ENCODE results near the gene MEGF6. TPM values are rescaled to one million over a fixed set of nuclear protein-coding genes. Genes with fewer than 3 reads are reported as not detected.

Gene MEGF6
- total RNA-seq, 1 experiment from 2014 or later: 21.3 TPM

GRCh38 chr1:3568815-3569435, 42.4 kb downstream of the MEGF6 start:
- Mint-ChIP-seq H3K4me3 (no peak overlapping the region), H3K9me3 (no peaks in the 10 kb centered on the region), H3K4me1 (no peaks in the 10 kb centered on the region), H3K27ac (peak overlapping the region in 2 of 3 experiments; percentile 39 to 90; a peak in 1 of 7 replicates), H3K27me3 (ENCODE audit: low read depth) (no peaks in the 10 kb centered on the region; the same call in 1 of the 2 replicates), H3K36me3 (ENCODE audit: insufficient read depth in 1 of 3, low read depth in 3 of 3) (peaks cover 0 to 2% (median 0%) of the 10 kb centered on the region in 3 experiments; a peak in 1 of 7 replicates)
- no peaks in the 10 kb centered on the region for H3K9me3 ChIP-seq (ENCODE audit: control insufficient read depth, low read depth, low read length)
- no peak overlapping the region for H3K23ac ChIP-seq (ENCODE audit: insufficient read length, low read depth, low read length)
- H3K27me3 ChIP-seq (ENCODE audit: insufficient read depth, low read length): no peaks in the 10 kb centered on the region
- H3K18ac ChIP-seq (ENCODE audit: insufficient read length, low read depth, low read length): no peak overlapping the region
- no peaks in the 10 kb centered on the region for H3K79me2 ChIP-seq (ENCODE audit: insufficient read depth, low read length)
- no peak overlapping the region for H2BK5ac ChIP-seq (ENCODE audit: insufficient read length, low read length)
- H3K27ac ChIP-seq (ENCODE audit: insufficient read length, low read depth, low read length): no peak overlapping the region
- H4K20me1 ChIP-seq (ENCODE audit: control insufficient read depth, insufficient read depth, insufficient read length): no peaks in the 10 kb centered on the region
- no peak for TF ChIP-seq CTCF (conservative IDR thresholded peaks at IDR 0.05)
- no peak overlapping the region for H2BK20ac ChIP-seq (ENCODE audit: low read depth, low read length, poor library complexity, severe bottlenecking)
- H2AK5ac ChIP-seq (ENCODE audit: insufficient read length, low read length): no peak overlapping the region
- H3K4me1 ChIP-seq (ENCODE audit: insufficient read depth, low read length): no peaks in the 10 kb centered on the region
- no peaks in the 10 kb centered on the region for H3K79me1 ChIP-seq (ENCODE audit: insufficient read depth, low read depth, low read length, poor library complexity, severe bottlenecking)
- no peak overlapping the region for H3K4me2 ChIP-seq (ENCODE audit: insufficient read depth, insufficient read length, low read length)
- H3K4ac ChIP-seq (ENCODE audit: low read depth, low read length): no peak overlapping the region
- no peak overlapping the region for H3K9ac ChIP-seq (ENCODE audit: extremely low read depth, insufficient read length, low read length)
- DNase-seq: no peak
- no peaks in the 10 kb centered on the region for H3K23me2 ChIP-seq (ENCODE audit: insufficient read length, low read depth, low read length, poor library complexity, severe bottlenecking)
- no peak overlapping the region for H2BK120ac ChIP-seq (ENCODE audit: low read depth, low read length, poor library complexity, severe bottlenecking)
- no peak overlapping the region for H3K56ac ChIP-seq (ENCODE audit: insufficient read length, low read depth, low read length)
- no peak overlapping the region for H2AFZ ChIP-seq (ENCODE audit: low read length)
- no peak overlapping the region for H4K91ac ChIP-seq (ENCODE audit: insufficient read length, low read depth, low read length)
- no peak overlapping the region for H2BK15ac ChIP-seq (ENCODE audit: low read depth, low read length)
- no peak overlapping the region for H4K8ac ChIP-seq (replicated peaks; ENCODE audit: insufficient read length, low read depth, low read length)
- no peak overlapping the region for H3T11ph ChIP-seq (ENCODE audit: low read length)
- no peak overlapping the region for H4K5ac ChIP-seq (ENCODE audit: insufficient read length, low read depth, low read length)
- H2BK12ac ChIP-seq (ENCODE audit: insufficient read length, low read depth, low read length): no peak overlapping the region
- WGBS (ENCODE audit: extremely low coverage, insufficient read length, low lambda C conversion rate): no CpG with 5 or more reads among the region's 13 CpGs
- H3K14ac ChIP-seq (ENCODE audit: insufficient read depth, low read length): no peak overlapping the region; the same call in 1 of the 2 replicates
